Measurements from ENCODE around the gene ADRA1B. TPM values are rescaled to one million over a fixed set of nuclear protein-coding genes. Genes with fewer than 3 reads are reported as not detected.

Gene ADRA1B
- total RNA-seq, 1 experiment from 2014 or later, result not detected

DNA sequence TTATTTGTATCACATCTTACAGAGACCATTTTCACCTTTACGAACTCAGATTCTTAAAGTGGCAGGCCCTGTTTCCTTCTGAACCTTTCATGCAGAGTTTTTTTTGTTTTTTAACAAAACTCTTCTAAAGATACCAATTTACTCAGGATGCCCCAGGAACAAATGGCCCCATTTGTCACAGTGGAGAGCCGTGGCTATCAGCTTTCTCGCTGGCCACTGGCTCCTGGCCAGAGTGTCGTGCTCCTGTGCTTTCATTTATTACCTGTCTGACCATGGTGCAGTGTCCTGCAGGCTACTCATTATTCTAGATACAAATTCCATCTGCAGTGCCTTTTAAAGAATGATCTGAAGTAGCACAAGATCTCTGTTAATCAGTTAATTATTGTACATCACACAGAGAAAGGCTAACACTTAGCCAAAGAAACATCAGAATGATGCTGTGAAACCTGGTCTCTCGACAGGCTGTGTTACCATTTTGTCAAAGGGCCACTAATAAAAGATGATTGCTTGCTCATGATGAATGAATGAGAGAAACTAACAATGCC is 27.8 kb downstream of the ADRA1B start:
- Histone ChIP-seq H3K23me2 (ENCODE audit: insufficient read length, low read depth, low read length, poor library complexity, severe bottlenecking) (no peaks in the 10 kb centered on the region), H3K79me1 (ENCODE audit: insufficient read depth, low read depth, low read length, poor library complexity, severe bottlenecking) (no peaks in the 10 kb centered on the region), H3K27ac (ENCODE audit: insufficient read length, low read depth, low read length) (no peak overlapping the region), H3K4me1 (ENCODE audit: insufficient read depth, low read length) (no peaks in the 10 kb centered on the region; the same call in 1 of the 2 replicates), H2AFZ (ENCODE audit: low read length) (no peak overlapping the region), H4K91ac (ENCODE audit: insufficient read length, low read depth, low read length) (no peak overlapping the region), H4K8ac (replicated peaks; ENCODE audit: insufficient read length, low read depth, low read length) (no peak overlapping the region), H4K20me1 (ENCODE audit: control insufficient read depth, insufficient read depth, insufficient read length) (no peaks in the 10 kb centered on the region), H3K23ac (ENCODE audit: insufficient read length, low read depth, low read length) (no peak overlapping the region), H2AK5ac (ENCODE audit: insufficient read length, low read length) (no peak overlapping the region), H3K9ac (ENCODE audit: extremely low read depth, insufficient read length, low read length) (no peak overlapping the region), H3K4ac (ENCODE audit: low read depth, low read length) (no peak overlapping the region), H4K5ac (ENCODE audit: insufficient read length, low read depth, low read length) (no peak overlapping the region), H2BK120ac (ENCODE audit: low read depth, low read length, poor library complexity, severe bottlenecking) (no peak overlapping the region), H3K14ac (ENCODE audit: insufficient read depth, low read length) (no peak overlapping the region), H2BK15ac (ENCODE audit: low read depth, low read length) (no peak overlapping the region), H3T11ph (ENCODE audit: low read length) (no peak overlapping the region), H3K4me2 (ENCODE audit: insufficient read depth, insufficient read length, low read length) (no peak overlapping the region), H3K79me2 (ENCODE audit: insufficient read depth, low read length) (no peaks in the 10 kb centered on the region), H2BK12ac (ENCODE audit: insufficient read length, low read depth, low read length) (no peak overlapping the region), H3K18ac (ENCODE audit: insufficient read length, low read depth, low read length) (no peak overlapping the region), H2BK5ac (ENCODE audit: insufficient read length, low read length) (no peak overlapping the region), H2BK20ac (ENCODE audit: low read depth, low read length, poor library complexity, severe bottlenecking) (no peak overlapping the region), H3K27me3 (ENCODE audit: insufficient read depth, low read length) (no peaks in the 10 kb centered on the region), H3K56ac (ENCODE audit: insufficient read length, low read depth, low read length) (no peak overlapping the region), H3K9me3 (ENCODE audit: control insufficient read depth, low read depth, low read length) (no peaks in the 10 kb centered on the region)
- WGBS (ENCODE audit: extremely low coverage, insufficient read length, low lambda C conversion rate), result no CpG with 5 or more reads among the region's 5 CpGs
- Mint-ChIP-seq H3K27me3 (ENCODE audit: low read depth) (peaks cover 6% of the 10 kb centered on the region; the same call in 1 of the 2 replicates), H3K36me3 (ENCODE audit: insufficient read depth in 1 of 3, low read depth in 3 of 3) (no peaks in the 10 kb centered on the region; a peak in 1 of 7 replicates), H3K27ac (no peak overlapping the region), H3K4me3 (no peak overlapping the region), H3K4me1 (no peaks in the 10 kb centered on the region), H3K9me3 (no peaks in the 10 kb centered on the region; a peak in 1 of 5 replicates)
- DNase-seq, result no peak
- no peak for TF ChIP-seq CTCF (conservative IDR thresholded peaks at IDR 0.05)
